Osteocyte (in vitro differentiated cells): ENCODE results near the gene PNPLA4. TPM values are rescaled to one million over a fixed set of nuclear protein-coding genes. Genes with fewer than 3 reads are reported as not detected.

ENCODE experiments used
- DNase-seq: peaks from one replicate; pipeline ENCODE4 v3.0.0; 2021; ENCODE audit warnings: mixed read lengths; ENCODE audit not compliant: unreplicated experiment; ENCODE audit errors: extremely low spot score
- H3K27ac Mint-ChIP-seq: one replicate; pipeline ENCODE4 v1.8.0; 2021; ENCODE audit warnings: mild to moderate bottlenecking, mixed read lengths; ENCODE audit not compliant: unreplicated experiment
- H3K27me3 Mint-ChIP-seq: one replicate; pipeline ENCODE4 v1.8.0; 2021; ENCODE audit warnings: mixed read lengths; ENCODE audit not compliant: unreplicated experiment
- H3K36me3 Mint-ChIP-seq: one replicate; pipeline ENCODE4 v1.8.0; 2021; ENCODE audit warnings: mixed read lengths; ENCODE audit not compliant: unreplicated experiment
- H3K4me1 Mint-ChIP-seq: one replicate; pipeline ENCODE4 v1.8.0; 2021; ENCODE audit warnings: mixed read lengths; ENCODE audit not compliant: unreplicated experiment
- H3K4me3 Mint-ChIP-seq: one replicate; pipeline ENCODE4 v1.8.0; 2021; ENCODE audit warnings: mild to moderate bottlenecking, moderate library complexity, mixed read lengths; ENCODE audit not compliant: unreplicated experiment
- H3K9me3 Mint-ChIP-seq: one replicate; pipeline ENCODE4 v1.8.0; 2021; ENCODE audit warnings: mixed read lengths; ENCODE audit not compliant: unreplicated experiment
- total RNA-seq: library from RNA; stranded (reverse); gene quantifications from 2 replicates; pipeline ENCODE4 v1.2.1, GENCODE V29; 2021
- TF ChIP-seq, protein P1 (sequence below): fragments of 200-600 bp; sonication (generic); IDR thresholded peaks from 2 replicates; pipeline ENCODE4 v1.5.0; 2021; ENCODE audit warnings: antibody characterized with exemption, mild to moderate bottlenecking, moderate library complexity

PNPLA4 gene
- total RNA-seq, 1 donor from 2014 or later = 15.6 TPM

DNA sequence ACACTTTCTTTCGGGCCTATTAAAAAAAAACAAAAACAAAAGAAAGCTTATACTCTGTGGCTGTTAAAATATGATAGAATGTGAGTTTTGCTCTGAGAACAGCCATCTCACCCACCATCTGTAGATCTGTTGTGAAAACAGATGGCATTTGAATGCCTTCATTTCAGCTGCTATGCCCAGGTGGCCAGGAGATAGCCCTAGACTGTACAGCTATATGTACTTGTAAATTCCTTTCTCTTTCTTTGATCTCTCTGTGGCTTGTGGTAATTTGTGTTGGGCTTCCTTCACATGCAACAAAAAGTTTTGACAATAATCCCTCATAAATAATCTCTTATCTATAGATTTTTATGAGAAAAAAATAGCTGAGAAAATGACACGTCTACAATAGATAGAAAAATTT lies 38.1 kb downstream of the PNPLA4 start:
- no peaks in the 10 kb centered on the region for H3K36me3 Mint-ChIP-seq
- H3K27me3 Mint-ChIP-seq = no peaks in the 10 kb centered on the region

DNA sequence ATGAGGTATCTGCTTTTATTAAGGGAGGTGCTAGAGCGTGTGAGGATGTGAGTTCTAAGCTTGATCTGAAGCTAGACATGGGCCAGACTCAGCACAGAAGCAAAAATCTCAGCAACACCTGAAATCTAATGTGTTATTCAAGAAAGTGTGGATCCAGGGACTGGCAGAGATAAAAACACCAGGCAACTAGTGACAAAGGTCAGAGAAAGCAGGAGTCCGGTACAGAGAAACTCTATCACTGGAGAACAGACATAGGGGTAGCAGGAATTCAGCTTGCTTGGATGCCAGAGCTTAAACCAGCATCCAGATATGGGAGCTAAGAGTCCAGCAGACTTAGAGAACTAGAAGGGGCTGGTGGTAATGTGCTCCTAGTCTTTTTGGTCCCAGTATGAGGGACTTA lies 50.3 kb downstream of the PNPLA4 start:
- H3K4me1 Mint-ChIP-seq = no peaks in the 10 kb centered on the region

More for the DNA sequence above, 38.1 kb downstream of the PNPLA4 start:
- TF ChIP-seq, protein P1, sequence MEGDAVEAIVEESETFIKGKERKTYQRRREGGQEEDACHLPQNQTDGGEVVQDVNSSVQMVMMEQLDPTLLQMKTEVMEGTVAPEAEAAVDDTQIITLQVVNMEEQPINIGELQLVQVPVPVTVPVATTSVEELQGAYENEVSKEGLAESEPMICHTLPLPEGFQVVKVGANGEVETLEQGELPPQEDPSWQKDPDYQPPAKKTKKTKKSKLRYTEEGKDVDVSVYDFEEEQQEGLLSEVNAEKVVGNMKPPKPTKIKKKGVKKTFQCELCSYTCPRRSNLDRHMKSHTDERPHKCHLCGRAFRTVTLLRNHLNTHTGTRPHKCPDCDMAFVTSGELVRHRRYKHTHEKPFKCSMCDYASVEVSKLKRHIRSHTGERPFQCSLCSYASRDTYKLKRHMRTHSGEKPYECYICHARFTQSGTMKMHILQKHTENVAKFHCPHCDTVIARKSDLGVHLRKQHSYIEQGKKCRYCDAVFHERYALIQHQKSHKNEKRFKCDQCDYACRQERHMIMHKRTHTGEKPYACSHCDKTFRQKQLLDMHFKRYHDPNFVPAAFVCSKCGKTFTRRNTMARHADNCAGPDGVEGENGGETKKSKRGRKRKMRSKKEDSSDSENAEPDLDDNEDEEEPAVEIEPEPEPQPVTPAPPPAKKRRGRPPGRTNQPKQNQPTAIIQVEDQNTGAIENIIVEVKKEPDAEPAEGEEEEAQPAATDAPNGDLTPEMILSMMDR = no peak
- H3K27ac Mint-ChIP-seq = no peak overlapping the region
- DNase-seq = no peak
- peaks cover 2% of the 10 kb centered on the region for H3K4me1 Mint-ChIP-seq
- peaks cover 7% of the 10 kb centered on the region for H3K9me3 Mint-ChIP-seq
- H3K4me3 Mint-ChIP-seq = no peak overlapping the region

DNA sequence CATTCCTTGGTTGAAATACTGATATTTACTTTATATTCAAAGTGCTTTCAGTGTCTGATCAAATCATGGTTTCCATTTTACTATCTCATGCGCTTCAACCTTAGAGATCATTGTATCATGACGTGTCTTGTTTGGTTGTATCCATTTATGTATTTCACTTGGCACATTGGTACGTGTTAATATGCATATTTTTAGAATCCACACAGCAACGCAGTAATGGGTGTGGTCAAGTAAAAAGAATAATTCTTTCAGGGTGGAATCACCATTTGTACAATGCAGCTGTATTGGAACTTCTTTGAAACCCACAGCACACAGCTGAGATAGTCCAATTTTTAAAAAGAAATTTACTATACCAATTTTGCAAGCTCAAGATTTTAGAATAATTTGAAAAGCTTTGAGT lies 55.2 kb downstream of the PNPLA4 start:
- Mint-ChIP-seq H3K36me3 (no peaks in the 10 kb centered on the region), H3K27me3 (no peaks in the 10 kb centered on the region)

More for the DNA sequence above, 50.3 kb downstream of the PNPLA4 start:
- no peaks in the 10 kb centered on the region for H3K27me3 Mint-ChIP-seq
- H3K4me3 Mint-ChIP-seq = no peak overlapping the region
- H3K27ac Mint-ChIP-seq = no peak overlapping the region
- TF ChIP-seq, protein P1 = no peak
- H3K9me3 Mint-ChIP-seq = no peaks in the 10 kb centered on the region
- DNase-seq = no peak
- no peaks in the 10 kb centered on the region for H3K36me3 Mint-ChIP-seq

DNA sequence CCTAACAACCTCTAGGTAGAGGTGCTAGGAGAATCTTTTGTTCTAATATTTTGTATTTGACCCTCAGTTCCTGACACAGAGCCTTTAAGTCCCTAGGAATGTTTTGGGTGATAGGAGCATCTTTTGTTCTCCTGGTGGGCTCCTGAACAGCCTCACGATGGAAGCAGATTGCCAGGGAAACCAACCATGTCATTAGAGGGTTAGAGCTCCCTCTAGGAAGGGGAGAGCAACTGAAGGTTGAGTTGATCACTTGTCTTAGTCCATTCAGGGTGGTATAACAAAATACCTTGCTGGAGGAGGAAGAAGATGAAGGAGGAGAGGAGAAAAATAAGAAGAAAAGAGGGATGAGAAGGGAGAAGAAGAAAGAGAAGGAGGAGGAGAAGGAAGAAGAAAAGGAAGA lies 75.0 kb downstream of the PNPLA4 start:
- no peak for DNase-seq
- Mint-ChIP-seq H3K4me1 (no peaks in the 10 kb centered on the region), H3K9me3 (no peaks in the 10 kb centered on the region), H3K36me3 (no peaks in the 10 kb centered on the region), H3K27ac (no peak overlapping the region), H3K27me3 (peaks cover 2% of the 10 kb centered on the region), H3K4me3 (no peak overlapping the region)
- TF ChIP-seq, protein P1 = no peak

More for the DNA sequence above, 55.2 kb downstream of the PNPLA4 start:
- Mint-ChIP-seq H3K4me3 (no peak overlapping the region), H3K9me3 (no peaks in the 10 kb centered on the region), H3K27ac (no peak overlapping the region), H3K4me1 (no peaks in the 10 kb centered on the region)
- no peak for DNase-seq
- TF ChIP-seq, protein P1 = no peak

Other genes with a start within 250 kb of the PNPLA4 start
- gene VCX, start 84.2 kb downstream of the PNPLA4 start, total RNA-seq = not detected in 2 replicates
- not detected in 2 replicates for gene VCX2, start 243.9 kb upstream of the PNPLA4 start, total RNA-seq